Activated CD4-positive, alpha-beta T cell treated with anti-CD3 and anti-CD28 coated beads for 36 hours (primary cell): ENCODE data around the gene RGP1. TPM values are rescaled to one million over a fixed set of nuclear protein-coding genes. Genes with fewer than 3 reads are reported as not detected.

ENCODE experiments used
- ATAC-seq: fragments of 200-7000 bp; cut with Tn5 transposase; one replicate; pipeline ENCODE4 v1.10.0; 2021; ENCODE audit warnings: mild to moderate bottlenecking, moderate library complexity
- CTCF ChIA-PET: fragments of 350-600 bp; sonication (Branson Sonifier 250); formaldehyde crosslinking; loops from one replicate; lab custom pipeline; 2021; ENCODE audit warnings: antibody characterized with exemption; lab: Charles Lee
- POLR2A ChIA-PET: fragments of 350-600 bp; sonication (Branson Sonifier 250); formaldehyde crosslinking; loops from one replicate; lab custom pipeline; 2021; ENCODE audit warnings: antibody characterized with exemption, inconsistent platforms; lab: Charles Lee
- DNase-seq: peaks from one replicate; pipeline ENCODE4 v3.0.0-alpha.2; 2020
- H3K27ac Mint-ChIP-seq: one replicate; pipeline ENCODE4 v1.8.0; 2021; ENCODE audit warnings: mixed read lengths
- H3K27me3 Mint-ChIP-seq: one replicate; pipeline ENCODE4 v1.8.0; 2021; ENCODE audit warnings: mixed read lengths
- H3K36me3 Mint-ChIP-seq: one replicate; pipeline ENCODE4 v1.8.0; 2021; ENCODE audit warnings: low read depth, mixed read lengths
- H3K4me1 Mint-ChIP-seq: one replicate; pipeline ENCODE4 v1.8.0; 2021; ENCODE audit warnings: mixed read lengths
- H3K4me3 Mint-ChIP-seq: one replicate; pipeline ENCODE4 v1.8.0; 2021; ENCODE audit warnings: mild to moderate bottlenecking, moderate library complexity, mixed read lengths
- H3K9me3 Mint-ChIP-seq: one replicate; pipeline ENCODE4 v1.8.0; 2021; ENCODE audit warnings: low read depth, mixed read lengths
- intact Hi-C, 2 experiments: fragments of 100-400 bp; cut with DNase I in 1 of 2; cut with micrococcal nuclease in 1 of 2; formaldehyde crosslinking; loops; one replicate each; pipeline versions ENCODE4 v1.14.2 to v1.15.1; 2022 to 2024; cut with DNase I, micrococcal nuclease
- microRNA-seq: library from miRNA; unstranded; fragments of <30 nt; microRNA quantifications from one replicate; pipeline ENCODE4 v1.2.0, GENCODE V29; 2021; ENCODE audit warnings: borderline replicate concordance
- total RNA-seq, 2 experiments: library from RNA; stranded (reverse); gene quantifications; one replicate each; pipeline ENCODE4 v1.2.3, GENCODE V29; 2021

The RGP1 gene
- total RNA-seq, 2 experiments from 2014 or later, result 14.0 to 15.5 TPM

DNA sequence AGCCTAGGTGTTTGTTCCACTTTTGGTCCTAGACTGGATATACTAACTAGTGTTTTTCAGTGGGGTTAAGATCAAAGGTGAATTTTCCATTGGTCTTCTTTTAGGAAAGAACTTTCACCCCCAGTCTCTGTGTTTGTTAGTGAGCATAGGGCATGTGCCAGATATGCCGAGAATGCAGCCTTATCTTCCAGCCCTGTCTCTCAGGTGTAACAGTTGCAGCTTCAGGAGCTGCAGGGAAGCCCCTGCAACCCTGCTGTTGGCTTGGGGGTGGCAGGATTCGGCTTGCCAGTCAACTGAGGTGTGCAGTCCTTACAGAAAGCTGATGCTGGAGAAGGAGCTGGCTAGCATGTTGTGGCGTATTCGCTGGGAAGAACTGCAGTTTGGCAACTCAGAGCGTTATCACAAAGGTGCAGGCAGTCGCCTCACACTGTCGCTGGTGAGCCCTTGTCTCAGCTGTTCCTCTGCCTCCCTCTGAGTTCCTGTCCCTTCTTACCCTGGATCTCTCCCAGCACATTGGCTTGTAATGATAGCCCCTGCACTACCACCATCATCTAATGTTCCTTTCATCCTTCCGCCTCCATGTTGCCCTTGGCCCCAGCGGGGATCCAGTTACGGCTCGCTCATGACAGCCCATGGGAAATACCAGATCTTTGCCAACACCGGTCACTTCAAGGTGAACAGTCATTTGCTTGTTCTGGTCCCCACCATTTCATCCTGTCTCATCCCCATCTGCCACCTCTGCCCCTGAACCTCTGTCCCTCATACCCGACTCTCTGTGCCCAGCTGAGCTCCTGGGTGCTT lies 52.4 kb downstream of the RGP1 start:
- ChIA-PET CTCF (interaction anchor here (1.2 kb wide), 1 partner anchor 11 kb away, joined by 3 read pairs; no protein-coding TSS in a partner anchor), POLR2A (no interaction called here)
- H3K9me3 Mint-ChIP-seq, result no peaks in the 10 kb centered on the region
- ATAC-seq, result no peak
- DNase-seq, result no peak
- no peak overlapping the region for H3K27ac Mint-ChIP-seq
- H3K36me3 Mint-ChIP-seq, result peaks cover 24% of the 10 kb centered on the region
- intact Hi-C loops, result no loop called here
- H3K4me1 Mint-ChIP-seq, result peaks cover 22% of the 10 kb centered on the region
- H3K4me3 Mint-ChIP-seq, result no peak overlapping the region
- H3K27me3 Mint-ChIP-seq, result no peaks in the 10 kb centered on the region

DNA sequence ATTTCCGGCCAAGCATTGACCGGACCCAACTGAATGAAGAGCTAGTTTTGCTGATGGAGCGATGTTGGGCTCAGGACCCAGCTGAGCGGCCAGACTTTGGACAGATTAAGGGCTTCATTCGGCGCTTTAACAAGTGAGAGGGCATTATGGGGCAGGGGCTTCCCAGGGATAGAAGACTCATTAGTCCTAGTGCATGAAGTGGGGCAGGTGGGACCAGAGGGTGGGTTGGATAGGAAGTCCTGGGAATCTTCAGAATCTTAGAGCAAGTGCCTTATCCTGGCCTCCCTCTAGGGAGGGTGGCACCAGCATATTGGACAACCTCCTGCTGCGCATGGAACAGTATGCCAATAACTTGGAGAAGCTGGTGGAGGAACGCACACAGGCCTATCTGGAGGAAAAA lies 57.0 kb downstream of the RGP1 start:
- ATAC-seq (no peak), DNase-seq (no peak)
- Mint-ChIP-seq H3K36me3 (peaks cover 16% of the 10 kb centered on the region), H3K27me3 (no peaks in the 10 kb centered on the region), H3K4me3 (no peak overlapping the region), H3K4me1 (peaks cover 2% of the 10 kb centered on the region), H3K9me3 (no peaks in the 10 kb centered on the region), H3K27ac (no peak overlapping the region)
- intact Hi-C loops, result no loop called here
- POLR2A ChIA-PET, result interaction anchor here (0.6 kb wide), 1 partner anchor 22 kb away, joined by 4 read pairs; no protein-coding TSS in a partner anchor
- CTCF ChIA-PET, result interaction anchor here (0.6 to 1.5 kb wide), 2 partner anchors 16 to 17 kb away, joined by 3 to 5 read pairs; no protein-coding TSS in a partner anchor

Small RNA genes within 50 kb of the gene (microRNA-seq; reads per million reads assigned to microRNA genes)
- gene MIR6852 (not detected), gene MIR6853 (not detected)

Other genes with a start within 250 kb of the RGP1 start
- 10 to 100 TPM; 23.3 to 27.7 TPM for gene TESK1, start 144.0 kb upstream of the RGP1 start, total RNA-seq
- gene CD72, start 130.9 kb upstream of the RGP1 start, total RNA-seq, result 1 to 10 TPM; 6.5 to 8.7 TPM
- gene SIT1, start 98.4 kb upstream of the RGP1 start, total RNA-seq, result 10 to 100 TPM; 76.5 to 80.9 TPM
- gene RMRP, start 91.3 kb upstream of the RGP1 start, total RNA-seq, result over 10,000 TPM in 1 of 2 experiments, 100 to 1,000 TPM in 1; 894 to 11,462 TPM
- 10 to 100 TPM in 1 of 2 experiments, 1 to 10 TPM in 1; 7.9 to 10.4 TPM for gene CCDC107, start 91.0 kb upstream of the RGP1 start, total RNA-seq
- gene ARHGEF39, start 84.1 kb upstream of the RGP1 start, total RNA-seq, result 10 to 100 TPM; 19.1 to 23.1 TPM
- 1 to 10 TPM; 2.9 to 3.1 TPM for gene CA9, start 75.4 kb upstream of the RGP1 start, total RNA-seq
- 1 to 10 TPM; 4.3 to 5.5 TPM for gene TPM2, start 59.4 kb upstream of the RGP1 start, total RNA-seq
- 100 to 1,000 TPM; 217 to 238 TPM for gene TLN1, start 17.1 kb upstream of the RGP1 start, total RNA-seq
- gene CREB3, start 16.6 kb upstream of the RGP1 start, total RNA-seq, result 10 to 100 TPM; 24.0 to 26.0 TPM
- 10 to 100 TPM; 19.6 to 23.7 TPM for gene GBA2, start 59 bp upstream of the RGP1 start, total RNA-seq
- under 1 TPM in 1 of 2 experiments, not detected in 1; 0.39 TPM for gene MSMP, start 5.0 kb downstream of the RGP1 start, total RNA-seq
- gene NPR2, start 42.3 kb downstream of the RGP1 start, total RNA-seq, result 10 to 100 TPM in 1 of 2 experiments, 1 to 10 TPM in 1; 9.3 to 10.5 TPM
- 1 to 10 TPM in 1 of 2 experiments, under 1 TPM in 1; 0.85 to 1.7 TPM for gene SPAG8, start 63.0 kb downstream of the RGP1 start, total RNA-seq
- gene HINT2, start 65.8 kb downstream of the RGP1 start, total RNA-seq, result 10 to 100 TPM; 47.4 to 61.1 TPM
- gene FAM221B, start 79.4 kb downstream of the RGP1 start, total RNA-seq, result not detected
- 1 to 10 TPM; 5.8 to 6.9 TPM for gene TMEM8B, start 79.9 kb downstream of the RGP1 start, total RNA-seq
- not detected for gene OR13J1, start 121.1 kb downstream of the RGP1 start, total RNA-seq
- gene HRCT1, start 156.9 kb downstream of the RGP1 start, total RNA-seq, result not detected
- gene SPAAR, start 160.2 kb downstream of the RGP1 start, total RNA-seq, result not detected
- not detected for gene OR2S2, start 208.9 kb downstream of the RGP1 start, total RNA-seq